Testis (tissue), 2 donors: ENCODE results near the gene BOC.

Source experiments
- POLR2A ChIP-seq: fragments of 450-650 bp; IDR thresholded peaks from one replicate; pipeline ENCODE4 v1.6.1; 2017; ENCODE audit warnings: antibody characterized with exemption, mild to moderate bottlenecking, moderate library complexity
- TF ChIP-seq, protein P1 (sequence below), 3 experiments: fragments of 450-650 bp in 2 of 3; fragments of 200-600 bp in 1 of 3; sonication (generic) in 1 of 3; IDR thresholded peaks; one replicate each; pipeline ENCODE4 v1.5.1; 2016 to 2019; ENCODE audit warnings: antibody characterized with exemption in 3 of 3, mild to moderate bottlenecking in 2 of 3, moderate library complexity in 1 of 3

DNA sequence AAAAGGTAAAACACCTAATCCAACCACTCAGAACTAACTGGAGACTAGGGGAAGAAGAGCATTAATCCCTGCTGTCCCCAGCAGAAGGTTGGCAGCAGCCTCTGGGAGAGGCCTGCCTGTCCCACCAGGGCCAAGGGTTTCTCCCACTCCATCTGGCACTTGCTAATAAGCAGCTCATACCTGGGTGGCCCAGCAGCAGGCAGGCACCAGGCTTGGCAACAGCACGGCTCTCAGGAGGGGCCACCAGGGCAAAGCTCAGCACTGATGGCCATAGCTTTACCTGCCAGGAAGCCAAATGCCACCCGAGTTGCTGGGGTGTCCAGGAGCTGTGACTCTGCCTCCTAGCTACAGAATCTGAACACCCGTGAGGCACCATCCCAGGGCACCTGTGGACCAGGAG is 58.3 kb downstream of the BOC start:
- TF ChIP-seq, protein P1, sequence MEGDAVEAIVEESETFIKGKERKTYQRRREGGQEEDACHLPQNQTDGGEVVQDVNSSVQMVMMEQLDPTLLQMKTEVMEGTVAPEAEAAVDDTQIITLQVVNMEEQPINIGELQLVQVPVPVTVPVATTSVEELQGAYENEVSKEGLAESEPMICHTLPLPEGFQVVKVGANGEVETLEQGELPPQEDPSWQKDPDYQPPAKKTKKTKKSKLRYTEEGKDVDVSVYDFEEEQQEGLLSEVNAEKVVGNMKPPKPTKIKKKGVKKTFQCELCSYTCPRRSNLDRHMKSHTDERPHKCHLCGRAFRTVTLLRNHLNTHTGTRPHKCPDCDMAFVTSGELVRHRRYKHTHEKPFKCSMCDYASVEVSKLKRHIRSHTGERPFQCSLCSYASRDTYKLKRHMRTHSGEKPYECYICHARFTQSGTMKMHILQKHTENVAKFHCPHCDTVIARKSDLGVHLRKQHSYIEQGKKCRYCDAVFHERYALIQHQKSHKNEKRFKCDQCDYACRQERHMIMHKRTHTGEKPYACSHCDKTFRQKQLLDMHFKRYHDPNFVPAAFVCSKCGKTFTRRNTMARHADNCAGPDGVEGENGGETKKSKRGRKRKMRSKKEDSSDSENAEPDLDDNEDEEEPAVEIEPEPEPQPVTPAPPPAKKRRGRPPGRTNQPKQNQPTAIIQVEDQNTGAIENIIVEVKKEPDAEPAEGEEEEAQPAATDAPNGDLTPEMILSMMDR (IDR thresholded peaks at IDR 0.05): no peak
- TF ChIP-seq POLR2A: no peak
